K562 (cell line): ENCODE results near the gene HAVCR1. TPM values are rescaled to one million over a fixed set of nuclear protein-coding genes. Genes with fewer than 3 reads are reported as not detected.

Experiments used
- ATAC-seq: fragments of 200-7000 bp; cut with Tn5 transposase; 3 replicates; pipeline ENCODE4 v1.9.1; 2020; ENCODE audit warnings: moderate library complexity
- BruUV-seq: library from RNA; stranded (reverse); fragments of 400-500 nt; replicated peaks from 2 replicates; lab custom pipeline; 2021; lab: Mats Ljungman, UMichigan
- CTCF ChIA-PET: fragments of 300-600 bp; formaldehyde crosslinking; extraction: SDS; loops from one replicate; lab custom pipeline; 2021; ENCODE audit warnings: low intra/inter-chr PET ratio; lab: Yijun Ruan, JAX
- POLR2A ChIA-PET: fragments of 300-600, 350-650 bp; sonication (Branson Sonifier 250); formaldehyde crosslinking; extraction: SDS; loops from one replicate; lab custom pipeline; 2021; ENCODE audit warnings: antibody characterized with exemption, inconsistent platforms; lab: Yijun Ruan, JAX
- DNase-seq, 4 experiments: peaks; one replicate each; pipeline versions ENCODE4 v3.0.0 to v3.0.0-alpha.2; 2011 to 2018; ENCODE audit warnings: low spot score in 3 of 4, mixed read lengths in 3 of 4; ENCODE audit errors: extremely low read depth in 1 of 4
- FAIRE-seq: peaks from 2 replicates; lab custom pipeline; 2011; peaks lifted over from hg19 to GRCh38; lab: Jason Lieb, UNC
- H2AFZ ChIP-seq: 2 replicates; pipeline ENCODE4 v1.6.0; 2011; ENCODE audit warnings: low read depth, low read length, control low read depth, inconsistent platforms
- H3K27ac ChIP-seq: fragments of 200-600 bp; 3 replicates; pipeline ENCODE4 v1.8.0; 2011; ENCODE audit warnings: low read depth, mild to moderate bottlenecking, control low read depth, inconsistent platforms, low read length, moderate library complexity, mixed read lengths; ENCODE audit errors: extremely low read depth
- H3K27me3 ChIP-seq, 2 experiments: fragments of 300-600 bp in 1 of 2; 2 replicates in 1 of 2; 3 replicates in 1 of 2; pipeline versions ENCODE4 v1.6.0 to v1.8.0; 2011; ENCODE audit warnings: inconsistent platforms in 2 of 2, low read length in 2 of 2, mild to moderate bottlenecking in 1 of 2, mixed read lengths in 1 of 2, moderate library complexity in 1 of 2; ENCODE audit not compliant: control insufficient read depth in 2 of 2, insufficient read depth in 2 of 2
- H3K36me3 ChIP-seq: fragments of 300-600 bp; 3 replicates; pipeline ENCODE4 v1.8.0; 2011; ENCODE audit warnings: mild to moderate bottlenecking, low read length, inconsistent platforms; ENCODE audit not compliant: control insufficient read depth, insufficient read depth
- H3K4me1 ChIP-seq, 2 experiments: fragments of 200-600 bp in 1 of 2; replicated peaks in 1 of 2; 2 replicates in 1 of 2; 3 replicates in 1 of 2; pipeline versions ENCODE4 v1.5.1 to v1.8.0; 2011; ENCODE audit warnings: inconsistent platforms in 2 of 2, low read length in 2 of 2, mild to moderate bottlenecking in 1 of 2, mixed read lengths in 1 of 2, moderate library complexity in 1 of 2; ENCODE audit not compliant: control insufficient read depth in 2 of 2, insufficient read depth in 2 of 2
- H3K4me2 ChIP-seq: 2 replicates; pipeline ENCODE4 v1.6.1; 2011; ENCODE audit warnings: low read length, control low read depth, inconsistent platforms, mixed read lengths; ENCODE audit not compliant: insufficient read depth
- H3K4me3 ChIP-seq: fragments of 200-600 bp; sonication (generic), shearing (Covaris generic); 2 replicates; pipeline ENCODE4 v1.5.1; 2016; ENCODE audit warnings: control low read depth, inconsistent platforms
- H3K79me2 ChIP-seq: fragments of 200-600 bp; 3 replicates; pipeline ENCODE4 v1.8.0; 2011; ENCODE audit warnings: low read length, inconsistent platforms; ENCODE audit not compliant: control insufficient read depth, insufficient read depth
- H3K9ac ChIP-seq, 2 experiments: 2 replicates each; pipeline versions ENCODE4 v1.6.0 to v1.6.1; 2011; ENCODE audit warnings: low read depth in 2 of 2, low read length in 2 of 2, control low read depth in 1 of 2, inconsistent platforms in 1 of 2, mild to moderate bottlenecking in 1 of 2, mixed read lengths in 1 of 2; ENCODE audit not compliant: insufficient read depth in 1 of 2
- H3K9me1 ChIP-seq: one replicate; pipeline ENCODE4 v1.6.0; 2011; ENCODE audit warnings: inconsistent platforms, mild to moderate bottlenecking, low read length, moderate library complexity; ENCODE audit not compliant: control insufficient read depth, insufficient read depth
- H3K9me3 ChIP-seq: replicated peaks from 2 replicates; pipeline ENCODE4 v1.5.1; 2011; ENCODE audit warnings: low read depth, low read length, inconsistent platforms; ENCODE audit not compliant: control insufficient read depth, insufficient read depth
- H4K20me1 ChIP-seq: replicated peaks from 2 replicates; pipeline ENCODE4 v1.6.1; 2011; ENCODE audit warnings: low read length, inconsistent platforms, mixed read lengths; ENCODE audit not compliant: control insufficient read depth, insufficient read depth
- CBX8 ChIP-seq: fragments of 200-600 bp; sonication (generic); IDR thresholded peaks from 2 replicates; pipeline ENCODE4 v1.6.1; 2012; ENCODE audit warnings: borderline replicate concordance, mixed run types, low read depth, mild to moderate bottlenecking, moderate library complexity, mixed read lengths, low read length, control low read depth, inconsistent platforms; ENCODE audit not compliant: poor library complexity, severe bottlenecking; ENCODE audit errors: extremely low read depth
- CEBPB ChIP-seq: fragments of 450-650 bp; IDR thresholded peaks from 2 replicates; pipeline ENCODE4 v1.6.1; 2016; ENCODE audit warnings: missing genetic modification characterization, missing compliant biosample characterization
- CEBPG ChIP-seq, 3 experiments: fragments of 200-800 bp in 1 of 3; sonication (Bioruptor generic) in 1 of 3; sonication (generic) in 1 of 3; formaldehyde crosslinking in 1 of 3; IDR thresholded peaks in 2 of 3; conservative IDR thresholded peaks in 1 of 3; 2 replicates each; pipeline versions ENCODE4 v1.6.1 to v1.8.0; 2016 to 2022; ENCODE audit warnings: missing compliant biosample characterization in 2 of 3, missing genetic modification characterization in 2 of 3, mild to moderate bottlenecking in 1 of 3, missing genetic modification reagents in 1 of 3
- DACH1 ChIP-seq: fragments of 450-650 bp; IDR thresholded peaks from 2 replicates; pipeline ENCODE4 v1.6.1; 2018; ENCODE audit not compliant: partially characterized antibody
- EP400 ChIP-seq: fragments of 450-650 bp; IDR thresholded peaks from 2 replicates; pipeline ENCODE4 v1.6.1; 2017; ENCODE audit warnings: antibody characterized with exemption, mild to moderate bottlenecking, moderate library complexity
- MEIS2 ChIP-seq: fragments of 450-650 bp; IDR thresholded peaks from 2 replicates; pipeline ENCODE4 v1.6.1; 2014; ENCODE audit warnings: mild to moderate bottlenecking; ENCODE audit not compliant: partially characterized antibody
- POLR2AphosphoS2 ChIP-seq: IDR thresholded peaks from 2 replicates; pipeline ENCODE4 v1.6.1; 2012; ENCODE audit warnings: low read length, improper control_type of control experiment
- RBM25 ChIP-seq: fragments of 200-400 bp; formaldehyde crosslinking; IDR thresholded peaks from 2 replicates; pipeline ENCODE4 v1.6.1; 2018; ENCODE audit warnings: low read length, low read depth, moderate library complexity; ENCODE audit not compliant: severe bottlenecking
- SLC30A9 ChIP-seq: fragments of 250-450 bp; sonication (Bioruptor Pico); IDR thresholded peaks from 2 replicates; pipeline ENCODE4 v1.8.0; 2022; ENCODE audit warnings: mild to moderate bottlenecking, moderate library complexity
- SMAD3 ChIP-seq: fragments of 450-650 bp; formaldehyde crosslinking; conservative IDR thresholded peaks from 2 replicates; pipeline ENCODE4 v1.4.0; 2020; ENCODE audit warnings: mild to moderate bottlenecking
- SMARCC2 ChIP-seq: fragments of 450-650 bp; IDR thresholded peaks from 2 replicates; pipeline ENCODE4 v1.6.1; 2017; ENCODE audit warnings: antibody characterized with exemption, moderate library complexity, mild to moderate bottlenecking, low read depth
- SRSF7 ChIP-seq: fragments of 200-400 bp; formaldehyde crosslinking; optimal IDR thresholded peaks from 2 replicates; pipeline ENCODE3; 2017; ENCODE audit warnings: mild to moderate bottlenecking, low read depth, low read length
- YBX1 ChIP-seq: fragments of 450-650 bp; IDR thresholded peaks from 2 replicates; pipeline ENCODE4 v1.7.1; 2016; ENCODE audit warnings: mild to moderate bottlenecking
- ZNF239 ChIP-seq: fragments of 250-450 bp; sonication (Bioruptor Pico); IDR thresholded peaks from 2 replicates; pipeline ENCODE4 v1.4.0; 2020; ENCODE audit warnings: mild to moderate bottlenecking
- ZNF584 ChIP-seq: fragments of 200-800 bp; sonication (Bioruptor generic); IDR thresholded peaks from 2 replicates; pipeline ENCODE4 v1.6.1; 2016; ENCODE audit warnings: low read depth, mild to moderate bottlenecking, missing genetic modification characterization, missing compliant biosample characterization
- WGBS: fragments of 100-300 bp; shearing (Covaris generic); methylation state at CpG from one replicate; pipeline ENCODE4 v1.1.6; 2016; ENCODE audit warnings: low coverage, mixed read lengths; ENCODE audit not compliant: insufficient coverage; ENCODE audit errors: missing lambda C conversion rate; 5-methylcytosine and 5-hydroxymethylcytosine counted together
- in situ Hi-C: fragments of 300-500 bp; cut with MboI; formaldehyde crosslinking; loops from 4 replicates; pipeline ENCODE4 v1.15.0; 2018; ENCODE audit warnings: inconsistent platforms, mixed read lengths
- intact Hi-C: fragments of 100-400 bp; cut with micrococcal nuclease; formaldehyde crosslinking; loops from 2 replicates; pipeline ENCODE4 v1.14.2; 2022
- polyA plus RNA-seq, 8 experiments: library from polyadenylated mRNA; depleted of rRNA in 4 of 8; stranded (reverse) in 5 of 8; unstranded in 3 of 8; fragments of >200 nt; fragmentation: Nextera tagmentation in 2 of 8; fragmentation: Illumina TruSeq in 1 of 8; extraction: Ambion mirVana in 2 of 8; extraction: Trizol in 1 of 8; gene quantifications; 2 replicates each; pipeline versions ENCODE4 v1.2.1 to v1.2.3, GENCODE V29; 2011 to 2014; ENCODE audit warnings: inconsistent platforms in 1 of 8, missing spikeins in 1 of 8
- total RNA-seq, 7 experiments: library from RNA; depleted of rRNA in 6 of 7; stranded (reverse); fragments of >200 nt in 6 of 7; fragmentation: Illumina TruSeq in 2 of 7; extraction: Trizol in 2 of 7; gene quantifications; 2 replicates each; pipeline versions ENCODE4 v1.2.1 to v1.2.3, GENCODE V29; 2011 to 2021; ENCODE audit warnings: low replicate concordance in 1 of 7
- TF ChIP-seq, protein P1 (sequence below): fragments of 250-450 bp; sonication (Bioruptor Pico); IDR thresholded peaks from 2 replicates; pipeline ENCODE4 v1.8.0; 2021; ENCODE audit warnings: mild to moderate bottlenecking, moderate library complexity

HAVCR1 gene
- total and polyA plus RNA-seq, 9 of the 15 experiments (the other 6 are each of a cell fraction or from before 2014, with no cell fraction given): 0.04 TPM; not detected in 8

DNA sequence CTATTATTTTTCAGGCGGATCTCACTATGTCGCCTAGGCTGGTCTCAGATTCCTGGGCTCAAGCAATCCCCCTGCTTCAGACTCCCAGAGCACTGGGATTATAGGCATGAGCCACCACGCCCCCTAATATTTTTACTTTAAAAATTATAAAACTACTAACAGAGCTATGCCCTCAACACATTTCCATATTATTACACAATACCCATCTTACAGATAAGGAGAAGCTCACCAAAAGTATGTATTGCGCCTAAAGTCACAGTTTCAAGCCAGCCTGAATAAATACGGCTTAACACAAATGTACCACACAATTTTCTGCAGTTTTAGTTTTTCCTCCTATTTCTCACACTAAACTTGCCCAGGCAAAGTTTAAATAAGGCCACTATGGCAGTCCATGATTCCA is 9.9 kb upstream of the HAVCR1 start:
- no peak overlapping the region for H3K27ac ChIP-seq
- H2AFZ ChIP-seq: no peak overlapping the region
- BruUV-seq: no TSS peak
- intact Hi-C loops: no loop called here
- H3K79me2 ChIP-seq: no peaks in the 10 kb centered on the region
- no peaks in the 10 kb centered on the region for H3K36me3 ChIP-seq
- in situ Hi-C loops: no loop called here
- no peaks in the 10 kb centered on the region for H3K9me3 ChIP-seq
- peaks cover 0 to 7% of the 10 kb centered on the region in 2 experiments; a peak in 2 of 5 replicates for H3K27me3 ChIP-seq
- H3K4me2 ChIP-seq: no peak overlapping the region
- no peak overlapping the region for H3K4me3 ChIP-seq
- 3% methylated on average over 5 of the region's 5 CpGs for WGBS
- TF ChIP-seq CEBPB (tag) (peak; percentile 72), RBM25 (no peak), CEBPG (CRISPR knock-in tag; IDR thresholded peaks at IDR 0.05) (no peak), CEBPG (tag; conservative IDR thresholded peaks at IDR 0.05 in 1 of 2, IDR thresholded peaks at IDR 0.05 in 1 of 2) (peak in 1 of 2 experiments; percentile 55; a peak in 2 of 4 replicates)
- H4K20me1 ChIP-seq: no peaks in the 10 kb centered on the region
- no peaks in the 10 kb centered on the region for H3K4me1 ChIP-seq
- no peak for ATAC-seq
- ChIA-PET CTCF (no interaction called here), POLR2A (no interaction called here)
- H3K9me1 ChIP-seq: no peaks in the 10 kb centered on the region
- no peak overlapping the region for H3K9ac ChIP-seq
- DNase-seq: no peak
- FAIRE-seq: no peak

DNA sequence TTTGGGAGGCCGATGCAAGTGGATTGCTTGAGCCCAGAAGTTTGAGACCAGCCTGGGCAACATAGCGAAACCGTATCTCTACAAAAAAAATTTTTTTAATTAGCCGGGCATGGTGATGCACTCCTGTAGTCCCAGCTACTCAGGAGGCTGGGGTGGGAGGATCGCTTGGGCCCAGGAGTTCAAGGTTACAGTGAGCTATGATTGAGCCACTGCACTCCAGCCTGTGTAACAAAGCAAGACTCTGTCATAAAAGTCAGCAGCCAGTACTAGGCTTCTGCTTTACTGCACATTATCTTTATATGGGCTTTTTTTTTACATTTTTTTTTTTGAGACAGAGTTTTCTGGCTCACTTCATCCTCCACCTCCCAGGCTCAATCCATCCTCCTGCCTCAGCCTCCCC is 9.4 kb upstream of the HAVCR1 start:
- no peak for DNase-seq
- TF ChIP-seq EP400: no peak
- no peak for TF ChIP-seq DACH1
- TF ChIP-seq POLR2AphosphoS2: no peak
- no peak for TF ChIP-seq MEIS2
- TF ChIP-seq SMARCC2: no peak
- no peak for TF ChIP-seq ZNF584 (CRISPR knock-in tag)
- no peak for TF ChIP-seq ZNF239 (CRISPR knock-in tag)
- TF ChIP-seq SRSF7: no peak
- no peak for TF ChIP-seq SMAD3 (CRISPR knock-in tag)
- no peak for TF ChIP-seq CBX8
- no peak for TF ChIP-seq YBX1
- no peak for TF ChIP-seq SLC30A9 (CRISPR knock-in tag)
- TF ChIP-seq, protein P1, sequence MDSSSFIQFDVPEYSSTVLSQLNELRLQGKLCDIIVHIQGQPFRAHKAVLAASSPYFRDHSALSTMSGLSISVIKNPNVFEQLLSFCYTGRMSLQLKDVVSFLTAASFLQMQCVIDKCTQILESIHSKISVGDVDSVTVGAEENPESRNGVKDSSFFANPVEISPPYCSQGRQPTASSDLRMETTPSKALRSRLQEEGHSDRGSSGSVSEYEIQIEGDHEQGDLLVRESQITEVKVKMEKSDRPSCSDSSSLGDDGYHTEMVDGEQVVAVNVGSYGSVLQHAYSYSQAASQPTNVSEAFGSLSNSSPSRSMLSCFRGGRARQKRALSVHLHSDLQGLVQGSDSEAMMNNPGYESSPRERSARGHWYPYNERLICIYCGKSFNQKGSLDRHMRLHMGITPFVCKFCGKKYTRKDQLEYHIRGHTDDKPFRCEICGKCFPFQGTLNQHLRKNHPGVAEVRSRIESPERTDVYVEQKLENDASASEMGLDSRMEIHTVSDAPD (CRISPR knock-in tag): no peak
- H3K27ac ChIP-seq: no peak overlapping the region
- H3K27me3 ChIP-seq: peaks cover 0 to 9% of the 10 kb centered on the region in 2 experiments; a peak in 2 of 5 replicates
- 0% methylated on average over 5 of the region's 5 CpGs for WGBS
- no peak overlapping the region for H3K9ac ChIP-seq
- H3K4me2 ChIP-seq: no peak overlapping the region
- ChIA-PET POLR2A (no interaction called here), CTCF (interaction anchor here (0.6 kb wide), 1 partner anchor 240 kb away, joined by 3 read pairs; no protein-coding TSS in a partner anchor)
- H3K79me2 ChIP-seq: no peaks in the 10 kb centered on the region
- H3K9me3 ChIP-seq: no peaks in the 10 kb centered on the region
- no peaks in the 10 kb centered on the region for H4K20me1 ChIP-seq
- no peak overlapping the region for H2AFZ ChIP-seq
- no peak overlapping the region for H3K4me3 ChIP-seq
- in situ Hi-C loops: no loop called here
- intact Hi-C loops: no loop called here
- FAIRE-seq: no peak
- ATAC-seq: no peak
- no peaks in the 10 kb centered on the region for H3K36me3 ChIP-seq
- no peaks in the 10 kb centered on the region for H3K4me1 ChIP-seq
- no TSS peak for BruUV-seq
- H3K9me1 ChIP-seq: no peaks in the 10 kb centered on the region
